ENCODE data around the gene KIF5B.
"Not testable (repeated sequence)": the region's sequence is repeated elsewhere in the genome, so short reads cannot be mapped to it uniquely, and the experiment has no call there.

Gene KIF5B

GRCh38 chr10:32007026-32007425 lies 49.2 kb downstream of the KIF5B start:
- DNase-seq (ENCODE audit: low read depth) = no peak

GRCh38 chr10:32005050-32005449 lies 51.2 kb downstream of the KIF5B start:
- DNase-seq (ENCODE audit: low read depth) = peak; percentile 7

GRCh38 chr10:32004161-32004591 lies 52.0 kb downstream of the KIF5B start:
- no peak for DNase-seq (ENCODE audit: low read depth)

- DNase-seq (ENCODE audit: low read depth) = no peak
Measured at GRCh38 chr10:32002531-32002930, 53.7 kb downstream of the KIF5B start.

- no peak for DNase-seq (ENCODE audit: low read depth)
Measured at GRCh38 chr10:32000937-32001336, 55.3 kb downstream of the KIF5B start.

GRCh38 chr10:31999836-32000235 lies 56.4 kb downstream of the KIF5B start:
- DNase-seq (ENCODE audit: low read depth) = no peak

GRCh38 chr10:31999070-31999660 lies 57.1 kb downstream of the KIF5B start:
- DNase-seq (ENCODE audit: low read depth) = no peak

GRCh38 chr10:31994926-31995325 lies 61.3 kb downstream of the KIF5B start:
- no peak for DNase-seq (ENCODE audit: low read depth)

GRCh38 chr10:31990937-31991336 lies 65.3 kb downstream of the KIF5B start:
- no peak for DNase-seq (ENCODE audit: low read depth)

GRCh38 chr10:31987786-31988185 lies 68.4 kb downstream of the KIF5B start:
- not testable (repeated sequence) for DNase-seq (ENCODE audit: low read depth)

GRCh38 chr10:31982111-31982510 lies 74.1 kb downstream of the KIF5B start:
- DNase-seq (ENCODE audit: low read depth) = no peak

GRCh38 chr10:31980471-31980870 lies 75.8 kb downstream of the KIF5B start:
- no peak for DNase-seq (ENCODE audit: low read depth)

- DNase-seq (ENCODE audit: low read depth) = not testable (repeated sequence)
Measured at GRCh38 chr10:31979071-31979470, 77.2 kb downstream of the KIF5B start.

- DNase-seq (ENCODE audit: low read depth) = no peak
Measured at GRCh38 chr10:31978156-31978483, 78.1 kb downstream of the KIF5B start.

- no peak for DNase-seq (ENCODE audit: low read depth)
Measured at GRCh38 chr10:31977440-31978155, 78.6 kb downstream of the KIF5B start.

GRCh38 chr10:31975157-31975765 lies 81.0 kb downstream of the KIF5B start:
- no peak for DNase-seq (ENCODE audit: low read depth)

- DNase-seq (ENCODE audit: low read depth) = no peak
Measured at GRCh38 chr10:31974434-31975124, 81.6 kb downstream of the KIF5B start.

- DNase-seq (ENCODE audit: low read depth) = no peak
Measured at GRCh38 chr10:31972519-31973041, 83.6 kb downstream of the KIF5B start.

- not testable (repeated sequence) for DNase-seq (ENCODE audit: low read depth)
Measured at GRCh38 chr10:31969847-31970246, 86.4 kb downstream of the KIF5B start.

GRCh38 chr10:31963589-31963980 lies 92.6 kb downstream of the KIF5B start:
- no peak for DNase-seq (ENCODE audit: low read depth)

GRCh38 chr10:31962826-31963588 lies 93.2 kb downstream of the KIF5B start:
- no peak for DNase-seq (ENCODE audit: low read depth)

All from activated gamma-delta T cell treated with anti-CD3 and anti-CD28 coated beads, Interleukin-2, amount 50 U/mL, for 16 hours (primary cell).